OCI-LY7 (cell line): ENCODE measurements around the gene TAF11L13.
"Not testable (repeated sequence)": the region's sequence is repeated elsewhere in the genome, so short reads cannot be mapped to it uniquely, and the experiment has no call there.

Experiments
- CTCF ChIP-seq: fragments of 200-600 bp; sonication (generic); conservative IDR thresholded peaks from 2 replicates; pipeline ENCODE4 v1.5.1; 2014; ENCODE audit warnings: mild to moderate bottlenecking, antibody characterized with exemption, low read length, moderate library complexity, mixed read lengths
- EZH2phosphoT487 ChIP-seq: fragments of 200-600 bp; sonication (generic); IDR thresholded peaks from 2 replicates; pipeline ENCODE4 v1.6.1; 2018; ENCODE audit warnings: low read depth, borderline replicate concordance, mild to moderate bottlenecking, mixed run types, antibody characterized with exemption, low read length, moderate library complexity, mixed read lengths

DNA sequence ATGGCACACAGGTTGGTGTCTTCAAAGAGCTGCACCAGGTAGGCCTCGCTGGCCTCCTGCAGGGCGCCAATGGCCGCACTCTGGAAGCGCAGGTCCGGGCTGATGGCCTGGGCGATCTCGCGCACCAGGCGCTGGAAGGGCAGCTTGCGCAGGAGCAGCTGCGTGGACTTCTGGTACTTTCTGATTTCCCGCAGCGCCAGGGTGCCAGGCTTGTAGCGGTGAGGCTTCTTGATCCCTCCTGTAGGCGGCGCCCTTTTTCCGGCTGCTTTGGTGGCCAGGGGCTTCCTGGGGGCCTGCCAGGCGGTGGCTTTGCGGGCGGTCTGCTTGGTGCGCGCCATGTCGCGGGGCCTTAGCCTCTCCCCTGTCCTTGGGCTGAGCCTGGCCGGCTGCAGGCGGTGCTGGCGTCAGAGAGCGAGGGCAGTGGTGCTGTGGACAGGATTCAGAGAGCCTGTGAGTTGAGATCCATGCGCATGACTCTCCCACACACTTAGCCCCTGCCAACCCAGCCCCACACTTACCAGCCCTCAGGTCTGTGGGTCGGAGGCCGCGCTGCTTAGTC is 23.4 kb downstream of the TAF11L13 start:
- TF ChIP-seq CTCF, EZH2phosphoT487: not testable (repeated sequence)
